ENCODE data around the gene ABTB2. TPM values are rescaled to one million over a fixed set of nuclear protein-coding genes. Genes with fewer than 3 reads are reported as not detected.

The ABTB2 gene
- total and polyA plus RNA-seq, 2 experiments from 2014 or later: 8.7 to 9.9 TPM

- no peak overlapping the region for H2AFZ ChIP-seq
- no peak overlapping the region for H3K4me2 ChIP-seq (ENCODE audit: unreplicated experiment)
- H3F3A ChIP-seq (ENCODE audit: insufficient read depth): 0 out of 2 replicates have a peak, but pooled peaks cover 3% of the 10 kb centered on the region
- no peak overlapping the region for H3K4me3 ChIP-seq
- no peaks in the 10 kb centered on the region for H4K20me1 ChIP-seq (ENCODE audit: insufficient read depth)
- TF ChIP-seq EZH2phosphoT487 (IDR thresholded peaks at IDR 0.05; ENCODE audit: insufficient read depth, low read depth) (no peak), EZH2 (IDR thresholded peaks at IDR 0.05; ENCODE audit: insufficient read depth, poor library complexity, severe bottlenecking) (no peak)
- in situ Hi-C loops (cut with MboI): no loop called here
- no peaks in the 10 kb centered on the region; the same call in 1 of the 2 replicates for H3K36me3 ChIP-seq (ENCODE audit: low read depth)
- no peak overlapping the region for H3K9ac ChIP-seq
- H3K9me2 ChIP-seq (ENCODE audit: insufficient read depth): no peaks in the 10 kb centered on the region
- 83 to 89% methylated on average over 14 to 18 of the region's 18 CpGs for WGBS, 2 experiments (ENCODE audit: low coverage in 1 of 2, low lambda C conversion rate in 2 of 2, missing lambda C conversion rate in 2 of 2)
- H3K79me2 ChIP-seq (ENCODE audit: insufficient read depth): no peaks in the 10 kb centered on the region
- no peak overlapping the region for H3K27ac ChIP-seq
- no peak for DNase-seq
- no peaks in the 10 kb centered on the region for H3K9me3 ChIP-seq (ENCODE audit: low read depth)
- H3K4me1 ChIP-seq (ENCODE audit: insufficient read depth): no peaks in the 10 kb centered on the region
- H3K27me3 ChIP-seq (replicated peaks; ENCODE audit: insufficient read depth): no peaks in the 10 kb centered on the region
Measured at GRCh38 chr11:34160791-34161190, 197.0 kb downstream of the ABTB2 start.

GRCh38 chr11:34160049-34160721, 197.6 kb downstream of the ABTB2 start:
- Histone ChIP-seq H3F3A (ENCODE audit: insufficient read depth) (0 out of 2 replicates have a peak, but pooled peaks cover 3% of the 10 kb centered on the region), H3K4me3 (no peak overlapping the region), H2AFZ (no peak overlapping the region), H3K9ac (no peak overlapping the region), H3K4me1 (ENCODE audit: insufficient read depth) (no peaks in the 10 kb centered on the region), H3K9me2 (ENCODE audit: insufficient read depth) (no peaks in the 10 kb centered on the region), H4K20me1 (ENCODE audit: insufficient read depth) (no peaks in the 10 kb centered on the region), H3K27ac (no peak overlapping the region), H3K9me3 (ENCODE audit: low read depth) (no peaks in the 10 kb centered on the region), H3K36me3 (ENCODE audit: low read depth) (no peaks in the 10 kb centered on the region; the same call in 1 of the 2 replicates), H3K27me3 (replicated peaks; ENCODE audit: insufficient read depth) (no peaks in the 10 kb centered on the region), H3K79me2 (ENCODE audit: insufficient read depth) (no peaks in the 10 kb centered on the region), H3K4me2 (ENCODE audit: unreplicated experiment) (no peak overlapping the region)
- no peak for TF ChIP-seq EZH2 (IDR thresholded peaks at IDR 0.05; ENCODE audit: insufficient read depth, poor library complexity, severe bottlenecking)
- no peak for TF ChIP-seq EZH2phosphoT487 (IDR thresholded peaks at IDR 0.05; ENCODE audit: insufficient read depth, low read depth)
- in situ Hi-C loops (cut with MboI): no loop called here
- 92 to 94% methylated on average over 14 to 22 of the region's 22 CpGs for WGBS, 2 experiments (ENCODE audit: low coverage in 1 of 2, low lambda C conversion rate in 2 of 2, missing lambda C conversion rate in 2 of 2)
- DNase-seq: no peak

- Histone ChIP-seq H3K27me3 (replicated peaks; ENCODE audit: insufficient read depth) (no peaks in the 10 kb centered on the region), H3K4me2 (ENCODE audit: unreplicated experiment) (no peak overlapping the region), H3K27ac (no peak overlapping the region), H3K79me2 (ENCODE audit: insufficient read depth) (no peaks in the 10 kb centered on the region), H3K9me2 (ENCODE audit: insufficient read depth) (no peaks in the 10 kb centered on the region), H2AFZ (no peak overlapping the region), H3K4me3 (no peak overlapping the region), H4K20me1 (ENCODE audit: insufficient read depth) (no peaks in the 10 kb centered on the region), H3K9me3 (ENCODE audit: low read depth) (no peaks in the 10 kb centered on the region), H3K9ac (no peak overlapping the region), H3K4me1 (ENCODE audit: insufficient read depth) (no peaks in the 10 kb centered on the region), H3F3A (ENCODE audit: insufficient read depth) (0 out of 2 replicates have a peak, but pooled peaks cover 3% of the 10 kb centered on the region), H3K36me3 (ENCODE audit: low read depth) (no peaks in the 10 kb centered on the region; the same call in 1 of the 2 replicates)
- DNase-seq: no peak
- 85% methylated on average over 6 of the region's 6 CpGs for WGBS, 2 experiments (ENCODE audit: low coverage in 1 of 2, low lambda C conversion rate in 2 of 2, missing lambda C conversion rate in 2 of 2)
- TF ChIP-seq EZH2phosphoT487 (IDR thresholded peaks at IDR 0.05; ENCODE audit: insufficient read depth, low read depth): no peak
- no peak for TF ChIP-seq EZH2 (IDR thresholded peaks at IDR 0.05; ENCODE audit: insufficient read depth, poor library complexity, severe bottlenecking)
- in situ Hi-C loops (cut with MboI): no loop called here
Measured at GRCh38 chr11:34158661-34159060, 199.1 kb downstream of the ABTB2 start.

- in situ Hi-C loops (cut with MboI): no loop called here
- no peaks in the 10 kb centered on the region for H3K79me2 ChIP-seq (ENCODE audit: insufficient read depth)
- no peak overlapping the region for H2AFZ ChIP-seq
- DNase-seq: no peak
- no peaks in the 10 kb centered on the region for H3K27me3 ChIP-seq (replicated peaks; ENCODE audit: insufficient read depth)
- 0 out of 2 replicates have a peak, but pooled peaks cover 3% of the 10 kb centered on the region for H3F3A ChIP-seq (ENCODE audit: insufficient read depth)
- no peaks in the 10 kb centered on the region for H3K9me3 ChIP-seq (ENCODE audit: low read depth)
- H3K4me2 ChIP-seq (ENCODE audit: unreplicated experiment): no peak overlapping the region
- no peaks in the 10 kb centered on the region for H3K4me1 ChIP-seq (ENCODE audit: insufficient read depth)
- H4K20me1 ChIP-seq (ENCODE audit: insufficient read depth): no peaks in the 10 kb centered on the region
- no peaks in the 10 kb centered on the region for H3K9me2 ChIP-seq (ENCODE audit: insufficient read depth)
- TF ChIP-seq EZH2phosphoT487 (IDR thresholded peaks at IDR 0.05; ENCODE audit: insufficient read depth, low read depth): no peak
- H3K36me3 ChIP-seq (ENCODE audit: low read depth): no peaks in the 10 kb centered on the region; the same call in 1 of the 2 replicates
- H3K4me3 ChIP-seq: no peak overlapping the region
- no peak overlapping the region for H3K27ac ChIP-seq
- WGBS, 2 experiments (ENCODE audit: low coverage in 1 of 2, low lambda C conversion rate in 2 of 2, missing lambda C conversion rate in 2 of 2): 88% methylated on average over 9 of the region's 9 CpGs
- H3K9ac ChIP-seq: no peak overlapping the region
Measured at GRCh38 chr11:34157163-34157562, 200.6 kb downstream of the ABTB2 start.

All from GM23248 (cell line).